Spleen (tissue), 11 donors: ENCODE data around the gene ABCC12. TPM values are rescaled to one million over a fixed set of nuclear protein-coding genes. Genes with fewer than 3 reads are reported as not detected.

Experiments
- DNase-seq: peaks from one replicate; pipeline ENCODE4 v3.0.0-alpha.2; 2020
- H3K27ac ChIP-seq, 8 donors: fragments of 200-600 bp; sonication (generic) in 7 of 8; 1 replicate in 4 of 8; 2 replicates in 4 of 8; pipeline versions ENCODE4 v1.5.0 to v1.8.0; 2016 to 2021; ENCODE audit warnings: inconsistent platforms in 4 of 8, mild to moderate bottlenecking in 4 of 8, moderate library complexity in 1 of 8
- H3K27me3 ChIP-seq, 7 donors: fragments of 200-600 bp; sonication (generic) in 6 of 7; replicated peaks in 1 of 7; 1 replicate in 4 of 7; 2 replicates in 3 of 7; pipeline versions ENCODE4 v1.5.0 to v1.8.0; 2016 to 2021; ENCODE audit warnings: inconsistent platforms in 3 of 7, mild to moderate bottlenecking in 1 of 7
- H3K36me3 ChIP-seq, 6 donors: fragments of 200-600 bp; sonication (generic) in 5 of 6; 1 replicate in 4 of 6; 2 replicates in 2 of 6; pipeline versions ENCODE4 v1.5.0 to v1.8.0; 2016 to 2021; ENCODE audit warnings: inconsistent platforms in 2 of 6
- H3K4me1 ChIP-seq, 6 donors: fragments of 200-600 bp; sonication (generic) in 5 of 6; 1 replicate in 3 of 6; 2 replicates in 3 of 6; pipeline versions ENCODE4 v1.5.0 to v1.8.0; 2016 to 2021; ENCODE audit warnings: inconsistent platforms in 3 of 6
- H3K4me3 ChIP-seq, 8 donors: fragments of 200-600 bp; sonication (generic) in 7 of 8; 1 replicate in 4 of 8; 2 replicates in 4 of 8; pipeline versions ENCODE4 v1.5.0 to v1.8.0; 2016 to 2021; ENCODE audit warnings: inconsistent platforms in 4 of 8, mild to moderate bottlenecking in 4 of 8, moderate library complexity in 2 of 8
- H3K9me3 ChIP-seq, 8 donors: fragments of 200-600 bp; sonication (generic) in 7 of 8; 1 replicate in 4 of 8; 2 replicates in 4 of 8; pipeline versions ENCODE4 v1.5.0 to v1.8.0; 2016 to 2021; ENCODE audit warnings: inconsistent platforms in 4 of 8
- POLR2A ChIP-seq, 3 donors: fragments of 450-650 bp; IDR thresholded peaks; one replicate each; pipeline ENCODE4 v1.5.1; 2017; ENCODE audit warnings: antibody characterized with exemption in 3 of 3, mild to moderate bottlenecking in 1 of 3
- POLR2AphosphoS5 ChIP-seq, 3 donors: sonication (generic); formaldehyde crosslinking; IDR thresholded peaks; one replicate each; pipeline ENCODE4 v1.5.1; 2017; ENCODE audit warnings: antibody characterized with exemption in 3 of 3
- WGBS, 5 donors: extraction: QIAGEN DNeasy Blood & Tissue Kit in 3 of 5; methylation state at CpG; one replicate each; pipeline versions ENCODE4 v1.1.5 to v1.1.7; 2013 to 2018; 5-methylcytosine and 5-hydroxymethylcytosine counted together
- intact Hi-C: fragments of 100-400 bp; cut with DNase I; formaldehyde crosslinking; loops from one replicate; pipeline ENCODE4 v1.15.0; 2023; ENCODE audit warnings: low total_unique reads
- polyA plus RNA-seq, 3 donors: library from polyadenylated mRNA; stranded (reverse); fragments of 200-250 nt; gene quantifications; one replicate each; pipeline ENCODE4 v1.2.1, GENCODE V29; 2013
- total RNA-seq, 7 donors: library from RNA; depleted of rRNA in 3 of 7; stranded (reverse); fragments of >200 nt in 3 of 7; fragmentation: NEBNext Ultra II Directional in 4 of 7; extraction: Animal tissue kit (Norgen Biotek cat#: 25700) in 4 of 7; gene quantifications; one replicate each; pipeline versions ENCODE4 v1.1.0 to v1.2.1, GENCODE V29; 2016 to 2021
- TF ChIP-seq, protein P1 (sequence below), 11 experiments: fragments of 200-600 bp in 7 of 11; fragments of 450-650 bp in 4 of 11; sonication (generic) in 4 of 11; IDR thresholded peaks in 8 of 11; conservative IDR thresholded peaks in 3 of 11; 1 replicate in 7 of 11; 2 replicates in 4 of 11; pipeline versions ENCODE4 v1.4.0 to v1.8.0; 2016 to 2021; ENCODE audit warnings: antibody characterized with exemption in 11 of 11, inconsistent platforms in 4 of 11, mild to moderate bottlenecking in 1 of 11
- donor health status: healthy with polysubstance abuse.
- donor health status: DM: no; HTN: no; CAD: no; lungs with moderate emphysema.
- donor health status: DM: no; HTN: no; CAD: no.
- donor health status: Bipolar disorder and iron deficiency.
- donor health status: healthy.
- donor health status: DM: no; HTN: no; CAD: no.
- donor health status: DM: yes; HTN: yes; CAD: no.

The ABCC12 gene
- total and polyA plus RNA-seq, 10 donors = not detected

DNA sequence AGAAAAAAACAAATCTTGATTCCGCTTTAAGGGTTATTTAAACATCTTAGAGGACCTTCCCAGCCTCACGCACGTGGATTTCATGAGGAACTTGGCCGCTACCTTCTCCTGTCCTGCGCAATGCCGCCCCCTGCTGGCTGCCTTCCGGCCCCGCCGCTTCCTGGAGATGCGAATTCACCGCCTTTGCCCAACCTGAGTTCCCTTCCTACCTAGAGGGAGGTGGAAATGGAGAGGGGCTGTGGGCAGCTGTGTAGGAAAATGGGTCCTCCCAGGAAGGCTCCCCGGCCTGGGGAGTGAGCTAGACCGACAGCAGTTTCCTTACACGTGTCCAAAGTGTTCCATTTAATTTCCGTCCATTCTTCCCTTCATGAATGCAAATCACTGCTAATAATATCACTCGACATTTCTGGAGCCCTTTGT is 1.0 kb upstream of the ABCC12 start:
- Histone ChIP-seq H3K9me3 (no peaks in the 10 kb centered on the region), H3K27ac (no peak overlapping the region), H3K36me3 (no peaks in the 10 kb centered on the region), H3K4me1 (peaks cover 0 to 8% (median 5%) of the 10 kb centered on the region in 6 donors), H3K4me3 (no peak overlapping the region), H3K27me3 (peaks cover 0 to 14% (median 0%) of the 10 kb centered on the region in 7 donors)
- no peak for TF ChIP-seq POLR2A (IDR thresholded peaks at IDR 0.05)
- TF ChIP-seq, protein P1, sequence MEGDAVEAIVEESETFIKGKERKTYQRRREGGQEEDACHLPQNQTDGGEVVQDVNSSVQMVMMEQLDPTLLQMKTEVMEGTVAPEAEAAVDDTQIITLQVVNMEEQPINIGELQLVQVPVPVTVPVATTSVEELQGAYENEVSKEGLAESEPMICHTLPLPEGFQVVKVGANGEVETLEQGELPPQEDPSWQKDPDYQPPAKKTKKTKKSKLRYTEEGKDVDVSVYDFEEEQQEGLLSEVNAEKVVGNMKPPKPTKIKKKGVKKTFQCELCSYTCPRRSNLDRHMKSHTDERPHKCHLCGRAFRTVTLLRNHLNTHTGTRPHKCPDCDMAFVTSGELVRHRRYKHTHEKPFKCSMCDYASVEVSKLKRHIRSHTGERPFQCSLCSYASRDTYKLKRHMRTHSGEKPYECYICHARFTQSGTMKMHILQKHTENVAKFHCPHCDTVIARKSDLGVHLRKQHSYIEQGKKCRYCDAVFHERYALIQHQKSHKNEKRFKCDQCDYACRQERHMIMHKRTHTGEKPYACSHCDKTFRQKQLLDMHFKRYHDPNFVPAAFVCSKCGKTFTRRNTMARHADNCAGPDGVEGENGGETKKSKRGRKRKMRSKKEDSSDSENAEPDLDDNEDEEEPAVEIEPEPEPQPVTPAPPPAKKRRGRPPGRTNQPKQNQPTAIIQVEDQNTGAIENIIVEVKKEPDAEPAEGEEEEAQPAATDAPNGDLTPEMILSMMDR (IDR thresholded peaks at IDR 0.05 in 8 of 11, conservative IDR thresholded peaks at IDR 0.05 in 3 of 11) = peak; percentile 73 to 96 (median 92)
- peak; percentile 31 to 57 (median 50) for TF ChIP-seq POLR2AphosphoS5 (IDR thresholded peaks at IDR 0.05)
- peak; percentile 95 for DNase-seq
- intact Hi-C loops = loop anchor here (5.0 to 10.0 kb wide), 3 partner anchors 1014 to 1202 kb away; partner anchors contain the start of gene NETO2
- 7 to 11% (median 9%) methylated on average over 16 of the region's 16 CpGs for WGBS, 5 donors

DNA sequence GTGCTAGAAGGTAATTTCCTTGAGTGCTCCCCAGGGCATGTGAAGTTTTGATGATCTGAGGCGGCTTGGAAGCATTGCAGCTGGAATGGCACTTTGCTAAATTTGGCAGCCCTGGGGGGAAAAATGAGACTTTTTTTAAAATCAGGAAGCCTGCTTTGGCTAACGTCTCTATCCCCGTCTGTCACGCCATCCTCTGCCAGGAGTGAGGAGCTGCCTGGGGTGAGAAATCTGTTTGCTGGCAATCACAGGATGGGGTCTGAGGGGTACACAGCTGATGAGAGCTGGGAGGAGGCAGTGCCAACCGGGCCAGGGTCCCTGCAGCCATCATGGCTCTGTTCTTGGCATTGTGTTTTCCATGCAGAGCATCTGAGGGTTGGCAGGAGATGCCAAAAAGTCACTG is 2.0 kb downstream of the ABCC12 start:
- DNase-seq = no peak
- Histone ChIP-seq H3K27me3 (peaks cover 0 to 24% (median 0%) of the 10 kb centered on the region in 7 donors), H3K9me3 (peaks cover 0 to 11% (median 9%) of the 10 kb centered on the region in 8 donors), H3K36me3 (no peaks in the 10 kb centered on the region), H3K27ac (no peak overlapping the region), H3K4me1 (peaks cover 0 to 8% (median 5%) of the 10 kb centered on the region in 6 donors), H3K4me3 (no peak overlapping the region)
- WGBS, 5 donors = 69 to 85% (median 79%) methylated on average over 5 of the region's 5 CpGs
- intact Hi-C loops = loop anchor here (10.0 kb wide), 1 partner anchor 1199 kb away; no protein-coding TSS in a partner anchor
- no peak for TF ChIP-seq POLR2AphosphoS5 (IDR thresholded peaks at IDR 0.05)
- TF ChIP-seq, protein P1 (IDR thresholded peaks at IDR 0.05 in 8 of 11, conservative IDR thresholded peaks at IDR 0.05 in 3 of 11) = no peak

DNA sequence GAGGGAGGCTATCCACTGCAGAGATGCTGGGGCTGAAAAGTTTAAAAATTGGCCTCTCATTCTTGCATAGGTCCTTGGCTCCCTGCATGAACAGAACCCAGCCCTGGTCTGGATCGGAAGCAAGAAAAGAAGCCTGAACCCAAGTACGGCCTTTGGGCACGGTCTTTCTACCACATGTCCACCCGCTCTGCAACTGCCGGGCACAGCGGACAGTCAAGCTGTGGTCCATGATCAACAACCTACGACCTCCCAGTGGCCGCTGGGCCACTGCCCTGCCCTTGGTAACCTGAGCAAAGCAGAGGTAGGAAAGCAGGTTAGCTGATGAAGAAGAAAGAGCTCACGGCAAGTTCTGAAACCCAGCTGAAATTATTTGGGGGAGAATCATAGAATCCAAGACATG is 3.6 kb downstream of the ABCC12 start:
- TF ChIP-seq POLR2AphosphoS5 (IDR thresholded peaks at IDR 0.05) = no peak
- no peak for TF ChIP-seq POLR2A (IDR thresholded peaks at IDR 0.05)
- TF ChIP-seq, protein P1 (IDR thresholded peaks at IDR 0.05 in 8 of 11, conservative IDR thresholded peaks at IDR 0.05 in 3 of 11) = no peak

DNA sequence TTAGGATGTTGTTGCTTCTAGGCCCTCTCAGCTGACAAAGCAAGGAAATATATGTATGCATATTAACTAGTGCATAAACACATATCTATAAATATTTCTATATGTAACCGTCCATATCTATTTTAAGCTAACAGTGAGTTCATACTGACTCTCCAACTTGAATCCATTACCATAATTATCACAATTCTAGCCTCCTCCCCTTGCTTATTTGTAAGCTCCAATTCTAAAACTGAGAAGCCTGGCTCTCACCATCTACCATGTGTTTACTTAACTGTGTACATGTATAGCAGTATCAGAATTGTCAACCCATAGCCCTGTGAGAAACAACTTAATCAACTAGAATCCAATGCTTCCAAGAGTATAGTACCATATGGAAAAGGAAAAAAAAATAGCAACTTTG is 5.1 kb downstream of the ABCC12 start:
- Histone ChIP-seq H3K36me3 (no peaks in the 10 kb centered on the region), H3K9me3 (peaks cover 0 to 18% (median 9%) of the 10 kb centered on the region in 8 donors), H3K4me3 (no peak overlapping the region), H3K27me3 (peaks cover 0 to 19% (median 0%) of the 10 kb centered on the region in 7 donors), H3K27ac (no peak overlapping the region), H3K4me1 (no peaks in the 10 kb centered on the region)
- TF ChIP-seq POLR2AphosphoS5 (IDR thresholded peaks at IDR 0.05) = no peak
- no peak for TF ChIP-seq POLR2A (IDR thresholded peaks at IDR 0.05)
- TF ChIP-seq, protein P1 (IDR thresholded peaks at IDR 0.05 in 8 of 11, conservative IDR thresholded peaks at IDR 0.05 in 3 of 11) = no peak
- intact Hi-C loops = loop anchor here (10.0 kb wide), 1 partner anchor 1196 kb away; no protein-coding TSS in a partner anchor
- no peak for DNase-seq
- WGBS, 5 donors = 36 to 79% (median 72%) methylated on average over 1 of the region's 1 CpG

More for the DNA sequence above, 3.6 kb downstream of the ABCC12 start:
- Histone ChIP-seq H3K9me3 (peaks cover 0 to 18% (median 9%) of the 10 kb centered on the region in 8 donors), H3K36me3 (no peaks in the 10 kb centered on the region), H3K27me3 (peaks cover 0 to 31% (median 0%) of the 10 kb centered on the region in 7 donors), H3K27ac (no peak overlapping the region), H3K4me1 (peaks cover 0 to 8% (median 5%) of the 10 kb centered on the region in 6 donors), H3K4me3 (no peak overlapping the region)
- no peak for DNase-seq
- WGBS, 5 donors = 93 to 97% (median 95%) methylated on average over 9 of the region's 9 CpGs
- intact Hi-C loops = loop anchor here (10.0 kb wide), 1 partner anchor 1197 kb away; no protein-coding TSS in a partner anchor
